Body of pancreas (tissue), 4 donors: ENCODE results near the gene SLC22A4.

ENCODE experiments used
- CTCF ChIP-seq, 7 experiments: fragments of 450-650 bp in 4 of 7; fragments of 200-600 bp in 3 of 7; sonication (generic) in 3 of 7; IDR thresholded peaks; one replicate each; pipeline ENCODE4 v1.5.1; 2016 to 2019; ENCODE audit warnings: antibody characterized with exemption in 7 of 7
- POLR2A ChIP-seq, 3 donors: fragments of 450-650 bp; IDR thresholded peaks; one replicate each; pipeline ENCODE4 v1.6.1; 2016; ENCODE audit warnings: antibody characterized with exemption in 3 of 3, mild to moderate bottlenecking in 2 of 3

GRCh38 chr5:132315529-132316067, 21.4 kb downstream of the SLC22A4 start:
- TF ChIP-seq POLR2A (IDR thresholded peaks at IDR 0.05), result no peak
- TF ChIP-seq CTCF (IDR thresholded peaks at IDR 0.05), result no peak
